Hindlimb muscle (tissue), 1 donor: Measurements from ENCODE around the gene TNS1. TPM values are rescaled to one million over a fixed set of nuclear protein-coding genes. Genes with fewer than 3 reads are reported as not detected.

Experiments
- DNase-seq: peaks from one replicate; pipeline ENCODE4 v3.0.0-alpha.2; 2013
- polyA plus RNA-seq: library from polyadenylated mRNA; unstranded; fragments of 120-200 nt; gene quantifications from one replicate; pipeline ENCODE4 v1.2.1, GENCODE V29; 2013; ENCODE audit not compliant: insufficient read length

Gene TNS1
- polyA plus RNA-seq, 1 donor = 142 TPM

DNA sequence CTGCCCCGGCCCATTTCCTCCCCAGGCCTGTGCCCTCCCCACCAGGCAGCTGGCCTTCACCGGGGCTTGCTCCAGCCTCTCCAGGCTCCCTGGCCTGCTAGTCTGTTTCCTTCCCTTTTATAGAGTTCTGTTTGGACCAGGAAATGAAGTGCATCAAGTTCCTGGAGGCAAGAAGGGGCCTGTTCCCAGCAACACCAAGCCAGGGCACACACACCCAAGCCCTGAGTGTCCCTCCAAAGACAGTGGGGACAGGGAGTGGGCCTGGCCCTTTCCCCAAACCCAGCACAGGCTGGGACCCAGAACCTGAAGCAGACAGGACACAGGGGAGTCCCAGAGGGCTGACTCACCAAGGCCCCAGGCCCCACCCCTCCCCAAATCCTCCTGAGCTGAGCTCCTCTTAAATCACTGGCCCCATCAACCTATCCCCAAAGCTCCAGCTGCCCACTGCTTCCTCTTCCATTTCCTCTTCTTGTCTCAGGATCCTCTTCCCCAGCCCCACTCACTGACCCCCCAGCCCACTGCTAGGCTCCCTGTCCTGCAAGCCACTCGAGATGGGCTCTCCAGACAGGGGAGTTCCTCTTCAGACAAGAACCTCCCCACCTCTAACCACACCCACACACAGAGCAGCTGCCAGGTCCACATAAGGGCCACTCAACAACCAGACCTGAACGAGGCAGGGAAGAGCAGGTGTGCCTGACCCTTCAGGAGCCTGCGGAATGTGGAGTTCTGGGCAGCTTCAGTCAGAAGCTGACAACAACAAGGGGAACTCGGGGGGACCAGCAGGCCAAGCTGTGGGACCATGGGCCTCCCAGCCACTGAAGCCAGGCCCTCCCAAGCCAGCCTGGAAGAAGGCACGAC is 74.2 kb downstream of the TNS1 start:
- DNase-seq = no peak

DNA sequence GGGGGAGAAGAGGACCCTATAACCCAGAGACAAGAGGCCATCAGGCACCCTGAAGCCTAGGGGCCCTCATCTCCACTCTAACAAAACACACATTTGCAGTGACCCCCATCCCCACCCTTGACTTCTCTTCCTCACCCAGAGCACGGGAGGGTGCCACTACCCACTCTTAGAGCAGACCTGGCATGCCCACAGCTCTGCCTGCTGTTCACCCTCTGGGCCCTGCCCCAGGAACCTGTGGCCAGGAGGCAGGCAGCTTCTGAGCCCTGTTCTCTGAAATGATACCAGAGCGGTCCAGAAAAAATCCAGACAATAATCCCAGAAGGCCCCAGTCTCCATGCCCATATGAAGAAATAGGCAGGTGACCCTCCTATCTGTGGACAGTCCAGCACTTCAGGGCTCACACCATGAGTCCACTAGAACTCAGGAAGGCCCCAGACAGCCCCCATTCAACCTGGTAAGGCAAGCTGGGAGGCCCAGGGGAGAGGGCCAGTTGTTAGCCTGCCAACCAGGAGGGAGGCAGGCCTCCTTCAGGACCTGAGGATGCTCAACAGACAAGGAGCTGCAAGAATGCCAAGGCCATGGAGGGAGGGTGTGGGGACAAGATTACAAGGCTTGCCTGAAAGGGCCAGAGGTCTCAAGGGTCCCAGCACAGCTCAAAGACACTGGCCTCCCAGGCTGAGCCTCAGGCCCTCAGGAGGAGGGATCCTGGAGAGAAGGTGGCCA is 75.0 kb downstream of the TNS1 start:
- DNase-seq = no peak

DNA sequence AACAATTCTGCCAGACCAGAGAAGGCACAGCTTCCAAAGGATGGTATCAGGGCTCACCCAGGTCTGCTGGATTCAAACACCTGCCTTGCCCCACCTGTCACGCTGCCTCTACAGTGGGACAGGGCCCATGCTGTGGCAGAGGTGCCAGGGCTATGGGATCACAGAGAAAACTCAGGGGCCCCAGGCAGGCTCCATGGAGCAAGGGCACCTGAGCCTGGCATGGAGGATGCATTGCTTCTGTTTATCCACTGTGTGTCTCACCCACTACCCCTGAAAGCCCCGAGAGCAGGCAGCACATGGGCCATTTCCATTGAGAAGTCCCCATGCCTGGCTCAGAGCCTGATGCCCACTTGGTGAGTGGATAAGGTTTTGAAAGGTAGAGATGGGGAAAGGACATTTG is 76.0 kb downstream of the TNS1 start:
- DNase-seq = no peak

DNA sequence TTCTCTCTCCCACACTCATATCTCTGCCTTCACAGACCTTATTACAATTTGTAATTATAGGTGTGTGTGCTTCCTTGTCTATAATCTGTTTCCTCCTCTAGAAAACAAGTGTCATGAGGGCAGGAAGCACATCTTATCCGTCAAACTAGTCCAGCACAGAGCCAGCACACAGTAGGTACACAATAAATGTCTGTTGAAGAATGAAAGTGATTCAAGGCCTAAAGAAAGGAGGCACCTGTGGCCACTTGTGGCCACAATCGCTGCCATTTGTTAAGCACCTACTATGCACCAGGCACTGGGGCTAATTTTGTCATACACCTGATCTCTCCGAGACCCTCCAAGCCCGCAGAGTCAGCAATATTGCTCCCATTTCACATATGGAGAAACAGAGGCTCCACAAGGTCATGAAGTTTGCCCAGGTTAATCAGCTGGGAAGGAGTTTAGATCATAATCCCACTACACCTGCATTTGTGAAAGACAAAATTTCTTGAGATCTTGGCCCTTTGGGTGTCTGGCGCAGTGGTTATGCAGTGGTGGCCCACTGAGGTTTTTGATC is 78.4 kb downstream of the TNS1 start:
- no peak for DNase-seq

DNA sequence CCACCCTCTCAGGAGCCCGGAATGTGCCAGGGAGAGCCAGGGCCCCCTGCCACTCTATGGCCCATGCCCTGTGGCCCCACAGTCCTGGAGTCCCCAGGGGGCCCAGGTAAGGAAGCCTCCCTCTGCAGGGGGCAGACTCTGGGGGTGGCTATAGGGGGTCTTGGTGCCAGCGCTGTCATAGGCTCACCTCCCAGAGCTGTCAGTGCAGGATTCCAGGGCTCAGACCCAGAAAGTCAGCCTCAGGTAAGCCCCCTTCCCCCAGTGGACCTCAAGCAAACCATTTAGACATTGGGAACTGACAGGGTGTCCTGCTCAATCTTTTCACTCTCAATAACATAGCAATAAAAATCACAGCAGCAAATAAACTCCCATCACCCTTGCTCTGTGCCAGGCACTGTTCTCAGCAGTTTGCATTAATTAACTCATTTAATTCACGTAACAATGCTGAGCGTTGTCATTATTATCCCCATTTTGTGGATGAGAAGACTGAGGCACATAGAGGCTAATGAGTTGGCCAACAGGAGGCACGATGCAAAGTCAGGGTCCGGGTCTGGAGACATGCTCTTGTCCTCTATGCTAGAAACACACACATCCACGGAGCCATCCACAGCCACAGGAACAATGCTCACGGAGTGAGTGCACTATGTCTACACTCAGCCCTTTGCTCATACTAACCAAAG is 79.6 kb downstream of the TNS1 start:
- no peak for DNase-seq

DNA sequence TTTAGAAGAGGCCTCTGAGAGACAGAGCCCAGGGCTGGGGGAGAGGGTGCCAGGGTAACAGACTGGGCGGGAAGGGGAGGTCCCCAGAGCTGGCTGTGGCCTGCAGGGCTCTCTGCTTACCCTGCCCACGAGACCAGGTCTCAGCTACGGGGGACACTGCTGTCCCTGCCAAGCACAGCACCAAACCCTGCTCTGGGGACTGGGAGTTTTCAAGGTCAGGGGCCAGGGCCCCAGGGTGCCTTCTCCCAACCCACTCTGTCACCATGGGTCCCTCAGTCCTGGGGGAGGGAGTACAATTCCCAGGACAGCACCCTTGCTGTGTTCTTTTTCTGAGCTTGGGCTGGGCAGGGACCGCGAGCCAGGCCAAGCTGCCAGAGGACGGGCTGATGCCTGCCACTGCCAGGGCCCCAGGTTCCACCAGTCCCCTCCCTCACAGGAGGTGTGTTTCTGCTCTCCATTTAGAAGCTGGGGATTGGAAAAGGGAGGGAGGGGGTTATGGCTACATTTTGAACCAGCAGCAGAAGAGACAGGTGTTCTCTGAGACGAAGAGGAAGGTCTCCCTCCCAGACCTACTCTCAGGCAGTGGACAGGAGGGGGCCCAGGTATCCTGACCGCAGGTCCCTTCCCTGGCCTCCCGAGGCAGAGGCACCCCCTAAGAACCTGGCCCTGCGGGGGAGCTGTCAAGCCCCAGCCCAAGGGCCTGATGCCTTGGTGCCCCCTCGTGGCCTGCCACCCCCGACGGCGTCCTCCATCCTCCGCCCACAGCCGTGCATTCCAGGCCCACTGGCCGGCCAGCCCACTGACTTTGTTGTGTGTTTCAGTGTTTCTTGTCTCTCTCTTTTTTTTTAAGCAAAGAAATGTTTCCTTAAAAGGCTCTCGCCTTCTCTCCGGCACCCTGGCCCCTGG is 80.4 kb downstream of the TNS1 start:
- DNase-seq = no peak

DNA sequence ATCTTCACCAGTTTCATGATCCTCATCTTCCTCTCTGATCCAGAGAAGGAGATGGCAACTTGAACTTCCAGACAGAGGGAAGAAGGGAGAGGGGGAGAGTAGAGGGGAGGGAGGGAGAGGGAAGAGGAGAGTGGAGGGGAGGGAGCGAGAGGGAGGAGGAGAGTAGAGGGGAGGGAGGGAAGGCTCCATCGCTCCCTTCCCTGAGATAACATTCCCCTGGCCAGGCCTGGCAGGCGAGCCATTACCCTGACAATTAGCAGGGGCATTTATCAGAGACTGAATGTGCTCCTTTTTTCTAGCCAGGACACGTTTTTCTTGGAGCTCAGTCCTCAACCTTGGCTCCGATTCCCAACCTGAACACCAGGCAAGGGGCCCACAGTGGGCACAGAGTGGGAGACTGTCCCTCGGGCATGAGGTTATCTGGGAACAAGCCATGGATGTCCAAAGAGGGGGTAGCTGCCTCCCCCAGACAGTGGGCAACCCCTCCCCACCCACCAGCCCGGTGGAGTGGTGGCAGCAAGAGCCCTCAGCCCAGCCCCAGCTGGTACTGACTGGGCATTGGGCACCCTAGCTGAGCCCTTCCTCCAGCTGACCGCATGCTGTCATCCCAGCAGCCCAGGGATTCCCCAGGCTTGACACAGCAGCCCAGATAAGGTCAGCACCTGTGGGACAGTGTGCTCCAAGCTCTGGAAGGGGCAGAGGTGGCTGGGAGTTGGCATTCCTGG is 81.8 kb downstream of the TNS1 start:
- no peak for DNase-seq

DNA sequence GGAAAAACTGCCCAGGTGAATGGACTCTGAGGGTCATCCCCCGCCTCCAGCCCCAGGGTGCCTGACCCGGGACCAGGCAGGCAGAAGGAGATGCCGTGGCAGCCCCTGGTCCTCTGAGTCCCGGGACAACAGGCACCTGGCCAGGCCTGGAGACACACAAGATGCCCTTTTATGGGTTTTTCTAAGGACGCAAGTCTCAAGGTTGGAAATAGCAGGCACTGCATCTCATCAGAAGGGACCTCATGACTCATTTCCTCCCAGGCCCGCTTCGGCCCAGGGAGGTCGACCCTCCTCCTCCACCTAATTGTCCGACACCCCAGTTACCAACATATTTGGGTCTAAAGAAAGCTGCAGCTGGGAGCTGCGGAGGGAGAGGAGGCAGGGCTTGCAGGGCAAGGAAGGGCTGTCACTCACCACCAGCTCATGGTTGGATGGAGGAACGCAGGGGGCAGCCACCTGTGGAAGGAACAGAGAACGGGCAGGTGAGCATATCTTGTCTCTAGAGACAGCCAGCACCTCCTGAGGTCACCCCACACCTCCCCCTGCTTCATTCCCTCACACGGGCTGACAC is 82.9 kb downstream of the TNS1 start:
- DNase-seq = no peak

DNA sequence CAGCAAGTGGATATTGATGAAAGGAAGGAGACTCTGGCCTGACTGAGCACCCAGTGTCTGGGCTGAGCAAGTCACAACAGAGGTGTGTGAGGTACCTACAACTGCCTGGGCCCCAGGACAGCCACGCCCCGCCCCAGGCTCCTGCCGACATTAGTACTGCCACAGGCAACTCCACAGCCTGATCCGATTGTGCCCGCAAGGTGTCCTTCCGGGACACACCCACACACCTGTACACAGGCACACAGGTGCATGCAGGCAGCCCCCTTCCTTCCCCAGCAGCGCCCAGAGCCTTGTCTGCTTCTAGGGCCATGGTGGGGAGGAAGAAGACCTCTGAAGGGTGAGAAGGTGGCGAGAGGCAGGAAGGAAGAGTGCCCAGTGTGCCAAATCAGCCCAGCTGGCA is 83.6 kb downstream of the TNS1 start:
- no peak for DNase-seq

DNA sequence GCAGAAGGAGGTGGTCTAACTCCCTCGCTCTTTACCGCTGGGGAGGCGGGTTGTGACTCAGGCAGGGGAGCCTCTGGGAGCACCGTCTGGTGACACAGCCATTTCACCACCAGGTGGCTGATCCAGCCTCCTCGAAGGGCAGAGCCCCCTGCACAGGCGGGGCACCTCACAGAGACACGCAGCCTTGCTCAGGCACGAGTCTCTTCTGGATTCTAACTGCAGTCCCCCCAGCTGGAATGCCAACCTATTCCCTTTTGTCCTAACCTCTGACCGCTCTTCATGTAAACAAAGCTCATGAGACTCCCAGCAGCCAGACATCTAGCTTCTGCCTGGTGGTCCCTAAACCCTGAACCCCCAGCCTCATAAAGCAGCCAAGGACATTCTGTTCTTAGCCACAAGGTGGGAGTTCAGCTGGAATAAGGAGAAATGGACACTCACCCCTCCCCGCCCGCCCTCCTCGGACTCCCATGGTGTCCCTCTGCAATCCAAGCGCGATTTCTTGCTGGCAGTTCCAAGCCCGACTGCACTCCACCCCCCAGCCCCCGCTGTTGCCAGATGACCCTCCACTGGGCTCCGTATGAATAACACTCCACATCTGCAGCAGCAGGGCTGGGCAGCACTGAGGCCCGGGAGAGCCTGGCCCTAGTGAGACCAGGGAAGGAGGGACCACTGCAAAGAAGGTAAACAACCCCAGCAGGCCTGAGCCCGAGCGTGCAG is 84.3 kb downstream of the TNS1 start:
- no peak for DNase-seq

DNA sequence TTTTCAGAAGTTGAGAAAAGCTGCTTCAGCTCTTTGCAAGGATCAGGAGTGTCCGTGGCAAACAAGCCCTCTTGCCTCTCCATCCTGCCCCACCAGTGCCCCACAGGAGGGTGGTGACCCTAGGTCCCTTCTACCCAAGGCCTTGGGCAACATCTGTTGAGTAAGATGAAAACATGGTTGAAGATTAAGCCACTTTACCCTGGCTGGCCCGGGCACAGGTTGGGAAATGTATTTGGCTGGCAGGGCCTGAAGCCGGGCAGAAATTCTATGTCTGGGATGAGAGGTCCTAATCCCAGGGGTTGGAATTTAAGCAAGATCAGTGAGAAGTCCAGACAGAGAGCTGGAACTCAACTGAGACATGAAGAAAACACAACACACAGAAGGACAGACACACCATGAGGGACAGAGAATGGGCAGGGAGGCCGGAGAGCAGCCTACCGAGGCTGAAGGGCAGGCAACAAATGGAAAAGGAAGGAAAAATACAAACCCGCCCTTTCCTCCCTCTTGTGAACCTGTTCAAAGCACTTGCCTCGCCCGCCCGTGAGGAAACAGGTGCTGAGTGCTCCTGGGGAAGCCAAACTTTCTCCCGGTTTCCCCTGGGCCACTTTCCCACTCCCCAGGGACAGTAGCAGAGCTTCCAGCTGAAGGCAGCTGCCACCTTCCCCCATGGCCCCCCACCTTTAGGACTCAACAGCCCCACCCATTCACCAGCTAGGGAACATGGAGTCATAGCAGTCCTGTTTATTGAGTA is 86.1 kb downstream of the TNS1 start:
- no peak for DNase-seq

DNA sequence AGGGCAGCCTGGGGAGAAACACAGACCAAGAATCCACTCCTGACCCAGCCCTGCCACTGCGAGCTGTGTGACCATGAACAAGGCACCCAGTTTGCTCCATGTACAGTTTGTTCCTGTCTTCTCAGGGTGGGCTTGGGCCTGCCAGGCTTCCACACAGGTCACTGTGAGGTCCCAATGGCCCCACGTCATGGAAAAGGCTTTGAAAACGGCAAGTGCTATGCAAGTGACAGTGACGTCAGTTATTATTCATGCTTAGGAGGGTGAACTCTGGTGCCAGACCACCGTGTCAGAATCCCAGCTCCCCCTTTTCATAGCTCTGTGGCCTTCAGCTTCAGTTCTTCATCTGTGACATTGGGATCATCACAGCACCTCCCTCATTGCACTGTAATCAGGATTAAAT is 87.1 kb downstream of the TNS1 start:
- DNase-seq = no peak

DNA sequence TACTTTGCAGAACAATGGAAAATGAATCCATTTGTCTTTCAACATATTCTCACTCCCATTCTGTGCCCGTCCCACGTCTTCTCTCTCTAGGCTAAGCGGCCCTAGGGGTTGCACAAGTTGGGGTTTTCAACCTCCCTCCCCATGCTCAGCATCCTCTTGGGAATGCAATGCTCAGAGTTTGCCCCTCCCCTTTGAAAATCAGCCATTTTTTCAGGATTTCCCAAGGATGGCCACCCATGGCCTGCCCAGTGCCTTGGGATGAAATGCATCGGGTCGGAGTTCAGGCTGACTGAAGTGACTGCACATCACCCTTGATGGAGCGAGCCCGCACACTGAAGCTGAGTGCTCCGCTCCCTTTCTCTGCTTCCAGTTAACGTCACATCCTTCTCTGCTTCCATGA is 87.9 kb downstream of the TNS1 start:
- DNase-seq = no peak

DNA sequence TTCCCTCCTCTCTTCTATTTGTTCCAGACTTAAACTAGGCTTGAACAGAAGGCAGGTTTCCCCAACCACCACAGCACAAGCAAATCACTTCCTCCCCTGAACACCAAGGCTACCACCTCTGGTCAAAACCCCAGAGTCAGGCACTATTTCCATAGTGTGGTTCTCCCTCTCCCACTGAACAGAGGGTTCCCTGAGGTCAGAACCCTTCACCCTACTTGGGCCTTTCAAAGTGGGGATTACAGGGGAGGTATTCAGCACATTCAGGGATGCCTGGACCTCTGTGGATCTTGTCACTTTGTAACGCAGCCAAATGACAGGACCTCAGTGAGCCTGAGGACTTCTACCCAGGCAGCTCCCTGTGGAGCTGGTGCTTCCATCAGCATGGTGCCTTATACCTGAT is 88.7 kb downstream of the TNS1 start:
- DNase-seq = no peak

DNA sequence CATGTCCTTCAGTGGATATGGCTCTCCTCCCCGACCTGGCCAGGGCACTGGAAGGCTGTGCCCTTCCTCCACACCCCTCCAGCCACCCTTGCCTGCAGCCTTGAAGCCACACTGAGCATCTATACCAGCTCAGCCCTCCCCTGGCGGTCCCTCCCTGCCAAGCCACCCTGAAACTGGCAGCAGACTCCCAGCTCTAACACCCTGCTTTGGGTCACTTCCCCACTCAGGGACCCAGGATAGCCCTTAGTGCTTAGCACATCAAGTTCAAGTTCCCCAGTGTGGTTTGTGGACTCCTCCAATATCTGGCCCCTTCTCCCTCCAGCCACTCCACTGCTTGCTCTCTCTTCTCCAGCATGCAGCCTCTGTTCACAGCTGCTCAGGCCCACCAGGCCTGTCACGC is 89.4 kb downstream of the TNS1 start:
- no peak for DNase-seq

DNA sequence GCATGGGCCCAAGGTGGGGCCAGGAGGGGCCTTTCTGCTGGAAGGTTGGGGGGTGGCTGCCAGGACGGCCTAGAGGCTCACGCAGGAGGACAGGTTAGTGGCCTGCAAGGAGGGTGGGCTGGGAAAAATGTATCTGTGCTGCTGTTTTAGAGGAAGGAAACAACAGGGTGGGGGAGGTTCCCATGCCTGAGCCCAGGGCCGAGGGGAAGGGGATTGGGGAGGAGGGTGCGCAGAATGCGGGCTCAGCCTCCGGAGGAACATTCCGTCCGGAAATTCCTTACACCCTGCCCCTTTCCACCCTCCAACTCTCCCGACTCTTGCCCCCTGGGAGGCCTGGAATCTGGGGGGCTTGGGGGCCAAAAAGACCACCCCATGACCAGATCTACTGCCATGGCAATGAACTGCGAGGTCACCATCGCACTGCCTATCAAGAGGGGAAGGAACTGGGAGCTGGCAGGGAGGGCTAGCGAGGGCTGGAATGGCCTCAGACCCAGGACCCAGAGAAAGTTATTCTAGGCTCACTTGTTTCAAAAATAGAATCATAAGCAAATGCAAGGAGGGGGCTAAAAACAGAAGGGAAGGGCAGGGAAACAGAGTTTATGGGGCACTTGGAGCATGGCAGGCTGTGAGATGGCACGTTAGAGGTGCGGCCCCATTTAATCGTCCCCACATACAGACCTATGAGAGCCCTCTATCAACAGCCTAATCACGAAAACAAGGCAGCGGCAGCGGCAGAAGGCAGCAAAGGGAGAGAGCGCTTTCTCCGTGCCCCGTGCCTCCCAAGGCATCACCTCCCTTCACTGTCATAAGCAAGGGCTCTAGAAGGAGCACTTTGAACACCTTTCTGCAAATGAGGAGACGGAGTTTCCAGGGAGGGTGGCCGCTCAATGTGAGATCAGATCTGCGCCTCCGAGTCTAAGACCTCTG is 90.4 kb downstream of the TNS1 start:
- DNase-seq = no peak

DNA sequence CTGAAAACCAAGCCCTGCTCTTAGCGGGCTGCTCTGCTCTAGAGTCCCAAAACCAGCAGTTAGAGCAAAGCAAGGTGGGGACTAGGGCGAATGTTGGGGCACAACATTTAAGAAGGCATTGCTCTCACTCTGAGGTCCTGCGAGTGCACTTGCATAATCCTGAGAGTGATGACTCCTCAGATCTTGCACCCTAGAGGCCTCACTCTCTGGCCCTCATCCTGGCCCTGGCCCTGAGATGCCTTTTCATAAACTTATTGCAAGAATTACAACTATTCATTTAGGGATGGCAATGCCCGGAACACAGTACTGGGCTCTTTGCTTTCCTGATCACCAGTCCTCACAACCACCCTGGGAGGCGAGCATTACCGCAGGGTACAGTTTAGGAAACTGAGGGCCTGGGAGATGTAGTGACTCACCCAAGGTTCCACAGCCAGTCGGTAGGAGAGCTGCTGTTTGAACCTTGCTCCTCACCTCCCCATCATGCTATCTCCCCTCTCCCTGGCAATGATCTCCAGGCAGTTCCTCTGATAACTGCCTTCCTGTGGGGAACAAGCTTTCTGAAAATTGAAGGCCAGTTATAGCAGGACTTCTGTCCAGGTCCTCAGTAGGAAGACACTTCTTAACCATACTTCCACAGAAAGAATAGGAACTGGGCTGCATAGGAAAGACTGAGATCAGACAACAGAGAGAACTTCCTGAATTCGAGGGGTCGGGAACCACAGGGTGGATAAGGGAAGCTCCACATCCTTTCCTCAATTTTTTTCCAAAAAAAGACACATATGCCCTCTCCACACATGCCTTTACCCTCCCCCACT is 91.3 kb downstream of the TNS1 start:
- DNase-seq = no peak

DNA sequence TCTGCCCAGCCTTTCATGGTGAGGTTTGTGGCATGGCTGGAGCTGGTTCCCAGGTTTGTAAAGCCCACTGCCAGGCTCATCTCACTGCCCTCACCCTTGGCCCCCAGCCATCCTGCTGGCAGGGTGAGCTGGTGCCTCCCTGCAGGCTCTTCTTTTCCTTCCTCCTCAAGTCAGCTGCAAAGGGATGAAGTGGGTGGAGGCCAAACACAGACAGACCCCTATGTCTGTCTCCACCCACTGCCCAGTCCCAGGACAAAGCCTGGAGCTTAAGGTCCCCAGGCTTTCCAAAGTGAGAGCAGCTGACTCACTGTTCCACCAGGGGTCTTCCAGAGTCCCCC is 92.0 kb downstream of the TNS1 start:
- DNase-seq = no peak
